Suprapubic skin (tissue), 4 donors: ENCODE data around the gene YWHAH. TPM values are rescaled to one million over a fixed set of nuclear protein-coding genes. Genes with fewer than 3 reads are reported as not detected.

ENCODE experiments used
- DNase-seq, 2 donors: peaks; one replicate each; pipeline ENCODE4 v3.0.0-alpha.2; 2019; ENCODE audit warnings: low spot score in 2 of 2
- H3K27ac ChIP-seq: fragments of 200-600 bp; sonication (generic); one replicate; pipeline ENCODE4 v1.5.1; 2019
- H3K27me3 ChIP-seq: fragments of 200-600 bp; sonication (generic); one replicate; pipeline ENCODE4 v1.5.1; 2019
- H3K36me3 ChIP-seq: fragments of 200-600 bp; sonication (generic); one replicate; pipeline ENCODE4 v1.5.1; 2019
- H3K4me1 ChIP-seq: fragments of 200-600 bp; sonication (generic); one replicate; pipeline ENCODE4 v1.5.1; 2019
- H3K4me3 ChIP-seq: fragments of 200-600 bp; sonication (generic); one replicate; pipeline ENCODE4 v1.5.1; 2019; ENCODE audit warnings: mild to moderate bottlenecking
- H3K9me3 ChIP-seq: fragments of 200-600 bp; sonication (generic); one replicate; pipeline ENCODE4 v1.5.1; 2019
- EP300 ChIP-seq: sonication (generic); formaldehyde crosslinking; IDR thresholded peaks from one replicate; pipeline ENCODE4 v1.6.1; 2017; ENCODE audit warnings: antibody characterized with exemption
- POLR2A ChIP-seq, 2 donors: fragments of 450-650 bp; IDR thresholded peaks; one replicate each; pipeline ENCODE4 v1.6.1; 2017; ENCODE audit warnings: antibody characterized with exemption in 2 of 2, mild to moderate bottlenecking in 2 of 2, moderate library complexity in 2 of 2
- POLR2AphosphoS5 ChIP-seq, 3 donors: sonication (generic); formaldehyde crosslinking; IDR thresholded peaks; one replicate each; pipeline ENCODE4 v1.6.1; 2017; ENCODE audit warnings: antibody characterized with exemption in 3 of 3
- WGBS: methylation state at CpG from one replicate; pipeline ENCODE4 v1.1.5; 2018; 5-methylcytosine and 5-hydroxymethylcytosine counted together
- total RNA-seq, 4 donors: library from RNA; depleted of rRNA; stranded (reverse); fragments of >200 nt; gene quantifications; one replicate each; pipeline ENCODE4 v1.1.0, GENCODE V29; 2016
- TF ChIP-seq, protein P1 (sequence below), 2 donors: fragments of 200-600 bp in 1 of 2; fragments of 450-650 bp in 1 of 2; sonication (generic) in 1 of 2; IDR thresholded peaks; one replicate each; pipeline ENCODE4 v1.5.1; 2016 to 2019; ENCODE audit warnings: antibody characterized with exemption in 2 of 2, mild to moderate bottlenecking in 1 of 2, moderate library complexity in 1 of 2

The YWHAH gene
- total RNA-seq, 4 donors from 2014 or later = 52.9 to 76.6 (median 66.4) TPM

DNA sequence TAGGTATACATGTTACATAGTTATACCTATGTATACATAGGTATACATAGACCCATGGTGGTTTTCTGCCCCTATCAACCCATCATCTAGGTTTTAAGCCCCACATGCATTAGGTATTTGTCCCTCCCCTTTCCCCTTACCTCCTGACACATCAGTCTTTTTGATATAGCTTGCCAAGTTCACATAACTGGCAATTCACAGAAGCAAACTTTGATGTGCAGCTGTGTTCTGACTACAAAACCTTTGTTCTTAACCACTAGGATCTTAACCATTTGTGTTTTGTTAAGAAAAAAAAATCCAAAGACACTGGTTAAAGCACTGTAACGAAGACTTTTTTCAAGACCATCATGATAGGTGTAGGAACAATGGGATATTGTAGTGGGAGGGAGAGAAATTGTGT, 55.8 kb downstream of the YWHAH start:
- no peak overlapping the region for H3K4me3 ChIP-seq
- H3K4me1 ChIP-seq = no peaks in the 10 kb centered on the region
- no peak overlapping the region for H3K27ac ChIP-seq
- no peak for DNase-seq
- no peaks in the 10 kb centered on the region for H3K9me3 ChIP-seq
- WGBS = 67% methylated on average over 1 of the region's 1 CpG
- no peaks in the 10 kb centered on the region for H3K27me3 ChIP-seq
- TF ChIP-seq POLR2A (IDR thresholded peaks at IDR 0.05) (no peak), POLR2AphosphoS5 (IDR thresholded peaks at IDR 0.05) (no peak), EP300 (no peak)
- TF ChIP-seq, protein P1, sequence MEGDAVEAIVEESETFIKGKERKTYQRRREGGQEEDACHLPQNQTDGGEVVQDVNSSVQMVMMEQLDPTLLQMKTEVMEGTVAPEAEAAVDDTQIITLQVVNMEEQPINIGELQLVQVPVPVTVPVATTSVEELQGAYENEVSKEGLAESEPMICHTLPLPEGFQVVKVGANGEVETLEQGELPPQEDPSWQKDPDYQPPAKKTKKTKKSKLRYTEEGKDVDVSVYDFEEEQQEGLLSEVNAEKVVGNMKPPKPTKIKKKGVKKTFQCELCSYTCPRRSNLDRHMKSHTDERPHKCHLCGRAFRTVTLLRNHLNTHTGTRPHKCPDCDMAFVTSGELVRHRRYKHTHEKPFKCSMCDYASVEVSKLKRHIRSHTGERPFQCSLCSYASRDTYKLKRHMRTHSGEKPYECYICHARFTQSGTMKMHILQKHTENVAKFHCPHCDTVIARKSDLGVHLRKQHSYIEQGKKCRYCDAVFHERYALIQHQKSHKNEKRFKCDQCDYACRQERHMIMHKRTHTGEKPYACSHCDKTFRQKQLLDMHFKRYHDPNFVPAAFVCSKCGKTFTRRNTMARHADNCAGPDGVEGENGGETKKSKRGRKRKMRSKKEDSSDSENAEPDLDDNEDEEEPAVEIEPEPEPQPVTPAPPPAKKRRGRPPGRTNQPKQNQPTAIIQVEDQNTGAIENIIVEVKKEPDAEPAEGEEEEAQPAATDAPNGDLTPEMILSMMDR (IDR thresholded peaks at IDR 0.05) = no peak
- no peaks in the 10 kb centered on the region for H3K36me3 ChIP-seq

DNA sequence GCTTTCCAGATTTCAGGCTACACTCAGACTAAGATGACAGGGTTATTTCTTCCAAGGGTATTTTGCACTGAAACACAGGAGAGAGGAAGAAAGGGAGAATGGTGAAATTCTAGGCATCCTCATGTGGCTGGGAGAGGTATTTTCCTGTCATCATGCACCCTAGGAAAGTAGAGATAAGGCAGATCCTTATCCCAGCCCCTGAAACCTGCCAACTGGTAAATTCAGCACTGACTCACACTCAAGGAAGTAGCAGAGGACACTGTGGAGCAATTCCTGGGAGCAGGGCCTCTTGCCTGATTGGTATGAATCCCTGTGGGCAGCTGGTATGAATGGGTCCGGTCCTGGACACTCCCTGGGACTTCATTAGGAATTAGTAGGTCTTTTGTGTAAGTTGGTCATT, 61.1 kb downstream of the YWHAH start:
- H3K27me3 ChIP-seq = no peaks in the 10 kb centered on the region
- 83% methylated on average over 1 of the region's 1 CpG for WGBS
- TF ChIP-seq, protein P1 (IDR thresholded peaks at IDR 0.05) = no peak
- no peak for TF ChIP-seq POLR2A (IDR thresholded peaks at IDR 0.05)
- no peak for TF ChIP-seq POLR2AphosphoS5 (IDR thresholded peaks at IDR 0.05)
- TF ChIP-seq EP300 = no peak
- no peaks in the 10 kb centered on the region for H3K9me3 ChIP-seq
- no peak for DNase-seq
- no peaks in the 10 kb centered on the region for H3K4me1 ChIP-seq
- no peaks in the 10 kb centered on the region for H3K36me3 ChIP-seq
- H3K27ac ChIP-seq = no peak overlapping the region
- H3K4me3 ChIP-seq = no peak overlapping the region

Other genes with a start within 250 kb of the YWHAH start
- gene PRR14L, start 194.4 kb upstream of the YWHAH start, total RNA-seq = 10 to 100 TPM; 23.6 to 66.0 (median 35.4) TPM
- 10 to 100 TPM; 10.2 to 35.6 (median 15.5) TPM for gene DEPDC5, start 190.5 kb upstream of the YWHAH start, total RNA-seq
- 10 to 100 TPM; 11.1 to 31.3 (median 22.3) TPM for gene SLC5A1, start 98.7 kb downstream of the YWHAH start, total RNA-seq
- gene C22orf42, start 214.8 kb downstream of the YWHAH start, total RNA-seq = not detected